ENCODE results near the gene HTRA1.

Gene HTRA1

DNA sequence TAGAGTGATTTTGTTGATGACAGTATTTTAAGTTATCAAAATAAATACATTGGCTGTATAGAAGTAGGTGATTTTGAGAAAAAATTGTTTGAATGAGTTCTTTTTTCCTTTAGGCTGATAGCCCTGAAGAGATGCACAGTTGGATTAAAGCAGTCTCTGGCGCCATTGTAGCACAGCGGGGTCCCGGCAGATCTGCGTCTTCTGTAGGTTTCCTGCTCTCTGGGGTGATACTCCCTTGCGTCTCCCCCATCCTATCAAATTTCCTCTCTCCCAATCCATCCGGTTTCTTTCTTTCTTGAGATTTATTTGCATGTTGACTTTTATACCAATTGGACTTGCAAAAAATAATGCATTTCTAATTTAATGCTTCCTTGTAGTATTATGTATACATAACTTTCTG lies 34.5 kb upstream of the HTRA1 start:
- Histone ChIP-seq H3K27me3 (ENCODE audit: insufficient read depth, low read length, poor library complexity, severe bottlenecking) (no peaks in the 10 kb centered on the region), H3K79me2 (ENCODE audit: insufficient read depth, low read length) (no peaks in the 10 kb centered on the region), H3K4me3 (ENCODE audit: low read length, poor library complexity, severe bottlenecking) (no peak overlapping the region), H3K4me2 (ENCODE audit: low read depth, low read length, poor library complexity, severe bottlenecking) (no peak overlapping the region), H3K9ac (ENCODE audit: low read depth, low read length, poor library complexity, severe bottlenecking) (no peak overlapping the region), H3K9me2 (replicated peaks; ENCODE audit: low read depth, low read length) (no peaks in the 10 kb centered on the region), H3K36me3 (ENCODE audit: insufficient read depth, low read length) (no peaks in the 10 kb centered on the region), H3K9me3 (ENCODE audit: insufficient read depth, low read depth, low read length) (no peaks in the 10 kb centered on the region), H4K20me1 (ENCODE audit: insufficient read depth, low read length, poor library complexity, severe bottlenecking) (no peaks in the 10 kb centered on the region), H3K4me1 (ENCODE audit: insufficient read depth, low read length, poor library complexity, severe bottlenecking) (no peaks in the 10 kb centered on the region), H3F3A (ENCODE audit: low read depth) (no peaks in the 10 kb centered on the region), H2AFZ (ENCODE audit: low read length) (no peak overlapping the region)
- no peak for TF ChIP-seq EZH2phosphoT487 (IDR thresholded peaks at IDR 0.05; ENCODE audit: borderline replicate concordance)
- TF ChIP-seq CTCF (conservative IDR thresholded peaks at IDR 0.05; ENCODE audit: low read length): no peak

GRCh38 chr10:122427280-122427679 lies 34.1 kb upstream of the HTRA1 start:
- no peak overlapping the region for H3K9ac ChIP-seq (ENCODE audit: low read depth, low read length, poor library complexity, severe bottlenecking)
- no peaks in the 10 kb centered on the region for H3K27me3 ChIP-seq (ENCODE audit: insufficient read depth, low read length, poor library complexity, severe bottlenecking)
- no peaks in the 10 kb centered on the region for H3F3A ChIP-seq (ENCODE audit: low read depth)
- H3K9me3 ChIP-seq (ENCODE audit: insufficient read depth, low read depth, low read length): no peaks in the 10 kb centered on the region
- no peak overlapping the region for H3K4me2 ChIP-seq (ENCODE audit: low read depth, low read length, poor library complexity, severe bottlenecking)
- no peaks in the 10 kb centered on the region for H3K4me1 ChIP-seq (ENCODE audit: insufficient read depth, low read length, poor library complexity, severe bottlenecking)
- TF ChIP-seq EZH2phosphoT487 (IDR thresholded peaks at IDR 0.05; ENCODE audit: borderline replicate concordance) (no peak), CTCF (conservative IDR thresholded peaks at IDR 0.05; ENCODE audit: low read length) (no peak)
- H3K36me3 ChIP-seq (ENCODE audit: insufficient read depth, low read length): no peaks in the 10 kb centered on the region
- H2AFZ ChIP-seq (ENCODE audit: low read length): no peak overlapping the region
- H4K20me1 ChIP-seq (ENCODE audit: insufficient read depth, low read length, poor library complexity, severe bottlenecking): no peaks in the 10 kb centered on the region
- H3K4me3 ChIP-seq (ENCODE audit: low read length, poor library complexity, severe bottlenecking): no peak overlapping the region
- H3K79me2 ChIP-seq (ENCODE audit: insufficient read depth, low read length): no peaks in the 10 kb centered on the region
- H3K9me2 ChIP-seq (replicated peaks; ENCODE audit: low read depth, low read length): no peaks in the 10 kb centered on the region

DNA sequence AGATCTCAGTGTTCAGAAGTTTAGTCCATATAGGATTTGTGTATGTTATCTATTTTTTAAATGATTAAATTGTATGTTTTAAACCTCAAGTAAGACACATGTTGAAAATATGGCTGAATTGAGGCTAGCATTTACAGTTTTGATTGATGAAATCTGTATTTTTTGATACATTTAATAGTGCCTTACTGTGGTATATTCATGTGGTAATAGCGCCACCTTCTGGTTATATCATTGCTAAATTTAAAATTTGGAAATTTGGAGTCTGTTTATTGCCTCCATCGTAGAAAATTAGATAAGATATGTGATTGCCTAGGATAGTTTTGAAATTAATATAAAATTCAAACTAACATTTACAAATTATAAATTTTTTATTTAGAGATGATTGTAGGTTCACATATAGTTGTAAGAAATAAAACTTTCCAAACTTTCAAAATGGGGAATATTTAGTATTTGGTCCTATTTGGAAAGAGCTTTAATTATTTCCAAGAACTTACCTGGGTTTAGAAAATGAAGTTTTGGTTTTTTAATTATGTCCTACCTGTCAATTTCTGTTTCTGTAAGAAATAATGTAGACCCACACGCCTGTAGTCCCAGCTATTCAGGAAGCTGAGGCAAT lies 26.0 kb upstream of the HTRA1 start:
- Histone ChIP-seq H3K9me3 (ENCODE audit: insufficient read depth, low read depth, low read length) (no peaks in the 10 kb centered on the region), H3K79me2 (ENCODE audit: insufficient read depth, low read length) (no peaks in the 10 kb centered on the region), H3K9ac (ENCODE audit: low read depth, low read length, poor library complexity, severe bottlenecking) (no peak overlapping the region), H2AFZ (ENCODE audit: low read length) (no peak overlapping the region), H3K4me2 (ENCODE audit: low read depth, low read length, poor library complexity, severe bottlenecking) (no peak overlapping the region), H4K20me1 (ENCODE audit: insufficient read depth, low read length, poor library complexity, severe bottlenecking) (no peaks in the 10 kb centered on the region), H3F3A (ENCODE audit: low read depth) (no peaks in the 10 kb centered on the region), H3K27me3 (ENCODE audit: insufficient read depth, low read length, poor library complexity, severe bottlenecking) (no peaks in the 10 kb centered on the region), H3K4me3 (ENCODE audit: low read length, poor library complexity, severe bottlenecking) (no peak overlapping the region), H3K36me3 (ENCODE audit: insufficient read depth, low read length) (no peaks in the 10 kb centered on the region), H3K9me2 (replicated peaks; ENCODE audit: low read depth, low read length) (no peaks in the 10 kb centered on the region), H3K4me1 (ENCODE audit: insufficient read depth, low read length, poor library complexity, severe bottlenecking) (no peaks in the 10 kb centered on the region)
- TF ChIP-seq CTCF (conservative IDR thresholded peaks at IDR 0.05; ENCODE audit: low read length): peak; percentile 82
- no peak for TF ChIP-seq EZH2phosphoT487 (IDR thresholded peaks at IDR 0.05; ENCODE audit: borderline replicate concordance)

Data from Loucy (cell line).